Endothelial cell of umbilical vein (primary cell): ENCODE data around the gene DIAPH3. TPM values are rescaled to one million over a fixed set of nuclear protein-coding genes. Genes with fewer than 3 reads are reported as not detected.

Source experiments
- BruUV-seq: library from RNA; stranded (reverse); fragments of 400-500 nt; replicated peaks from 2 replicates; lab custom pipeline; 2021; lab: Mats Ljungman, UMichigan
- CTCF ChIA-PET: fragments of 300-600, 350-600 bp; sonication (Branson Sonifier 250); formaldehyde crosslinking; loops from one replicate; lab custom pipeline; 2021; ENCODE audit warnings: antibody characterized with exemption, inconsistent platforms; lab: Charles Lee
- POLR2A ChIA-PET: fragments of 300-600, 350-600 bp; sonication (Branson Sonifier 250); formaldehyde crosslinking; loops from one replicate; lab custom pipeline; 2021; ENCODE audit warnings: antibody characterized with exemption, inconsistent platforms; lab: Charles Lee
- DNase-seq: peaks from one replicate; pipeline ENCODE4 v3.0.0-alpha.2; 2011; ENCODE audit warnings: low read depth, low spot score
- FAIRE-seq: peaks from 2 replicates; lab custom pipeline; 2011; peaks lifted over from hg19 to GRCh38; lab: Jason Lieb, UNC
- H2AFZ ChIP-seq: 2 replicates; pipeline ENCODE4 v1.6.0; 2012; ENCODE audit warnings: low read depth, low read length, control low read depth, inconsistent platforms
- H3K27ac ChIP-seq: 2 replicates; pipeline ENCODE4 v1.5.1; 2011; ENCODE audit warnings: low read depth, mild to moderate bottlenecking, control low read depth, low read length, moderate library complexity; ENCODE audit not compliant: insufficient read depth
- H3K27me3 ChIP-seq, 2 experiments: 2 replicates each; pipeline versions ENCODE4 v1.6.0 to v1.6.1; 2011; ENCODE audit warnings: low read length in 2 of 2, mixed read lengths in 1 of 2; ENCODE audit not compliant: control insufficient read depth in 2 of 2, insufficient read depth in 2 of 2
- H3K36me3 ChIP-seq, 2 experiments: 2 replicates in 1 of 2; 3 replicates in 1 of 2; pipeline ENCODE4 v1.5.1; 2011; ENCODE audit warnings: low read length in 2 of 2, mild to moderate bottlenecking in 1 of 2, moderate library complexity in 1 of 2; ENCODE audit not compliant: control insufficient read depth in 2 of 2, insufficient read depth in 2 of 2; ENCODE audit errors: extremely low read depth in 1 of 2
- H3K4me1 ChIP-seq: 3 replicates; pipeline ENCODE4 v1.5.1; 2011; ENCODE audit warnings: mild to moderate bottlenecking, low read length; ENCODE audit not compliant: control insufficient read depth, insufficient read depth; ENCODE audit errors: extremely low read depth
- H3K4me2 ChIP-seq: 2 replicates; pipeline ENCODE4 v1.6.1; 2011; ENCODE audit warnings: low read length, control low read depth, mixed read lengths; ENCODE audit not compliant: insufficient read depth
- H3K4me3 ChIP-seq, 3 experiments: fragments of 200-600 bp in 1 of 3; sonication (generic), shearing (Covaris generic) in 1 of 3; replicated peaks in 1 of 3; 2 replicates each; pipeline ENCODE4 v1.5.1; 2011 to 2016; ENCODE audit warnings: control low read depth in 3 of 3, low read length in 3 of 3, mild to moderate bottlenecking in 2 of 3, inconsistent platforms in 1 of 3, low read depth in 1 of 3, moderate library complexity in 1 of 3; ENCODE audit not compliant: insufficient read depth in 1 of 3
- H3K79me2 ChIP-seq: 2 replicates; pipeline ENCODE4 v1.6.0; 2012; ENCODE audit warnings: low read length, inconsistent platforms; ENCODE audit not compliant: control insufficient read depth, insufficient read depth
- H3K9ac ChIP-seq: replicated peaks from 2 replicates; pipeline ENCODE3; 2011; ENCODE audit warnings: low read length, control low read depth; ENCODE audit not compliant: insufficient read depth; ENCODE audit errors: extremely low read depth
- H3K9me1 ChIP-seq: replicated peaks from 3 replicates; pipeline ENCODE4 v1.6.0; 2011; ENCODE audit warnings: mild to moderate bottlenecking, low read length; ENCODE audit not compliant: control insufficient read depth, insufficient read depth; ENCODE audit errors: extremely low read depth
- H3K9me3 ChIP-seq: replicated peaks from 2 replicates; pipeline ENCODE4 v1.5.1; 2012; ENCODE audit warnings: low read length, inconsistent platforms; ENCODE audit not compliant: control insufficient read depth, insufficient read depth
- H4K20me1 ChIP-seq: replicated peaks from 2 replicates; pipeline ENCODE3; 2011; ENCODE audit warnings: mild to moderate bottlenecking, low read length; ENCODE audit not compliant: control insufficient read depth, insufficient read depth; ENCODE audit errors: extremely low read depth
- EZH2 ChIP-seq: IDR thresholded peaks from 2 replicates; pipeline ENCODE4 v1.6.1; 2012; ENCODE audit warnings: borderline replicate concordance, low read depth, mild to moderate bottlenecking, moderate library complexity, low read length, inconsistent platforms; ENCODE audit not compliant: severe bottlenecking
- FOS ChIP-seq: IDR thresholded peaks from 2 replicates; pipeline ENCODE4 v1.6.1; 2011; ENCODE audit warnings: mild to moderate bottlenecking, low read length, moderate library complexity, borderline replicate concordance; ENCODE audit not compliant: insufficient read depth
- GATA2 ChIP-seq: IDR thresholded peaks from 2 replicates; pipeline ENCODE4 v1.7.0; 2011; ENCODE audit warnings: low read depth, mild to moderate bottlenecking, moderate library complexity, mixed read lengths, low read length; ENCODE audit not compliant: insufficient read length, insufficient read depth
- JUN ChIP-seq: IDR thresholded peaks from 2 replicates; pipeline ENCODE4 v1.6.1; 2011; ENCODE audit warnings: borderline replicate concordance, low read depth; ENCODE audit not compliant: insufficient read length, insufficient read depth
- MYC ChIP-seq: IDR thresholded peaks from one replicate; pipeline ENCODE4 v1.6.1; 2011; ENCODE audit warnings: mild to moderate bottlenecking, low read depth, low read length
- POLR2A ChIP-seq: IDR thresholded peaks from 2 replicates; pipeline ENCODE4 v1.6.1; 2012; ENCODE audit warnings: low read depth, mild to moderate bottlenecking, control low read depth, low read length
- POLR2AphosphoS5 ChIP-seq: IDR thresholded peaks from 2 replicates; pipeline ENCODE4 v1.6.1; 2012; ENCODE audit warnings: low read depth, mild to moderate bottlenecking, control low read depth, low read length, moderate library complexity; ENCODE audit not compliant: insufficient read depth
- dilution Hi-C: fragments of 300-500 bp; cut with MboI; formaldehyde crosslinking; loops from one replicate; pipeline ENCODE4 v1.15.0; 2019; ENCODE audit warnings: low sequenced_read_pairs; ENCODE audit not compliant: extremely low pct_ligation_motif_present
- intact Hi-C: fragments of 100-400 bp; cut with micrococcal nuclease; formaldehyde crosslinking; loops from one replicate; pipeline ENCODE4 v1.10.0; 2022
- polyA plus RNA-seq, 4 experiments: library from polyadenylated mRNA; depleted of rRNA in 3 of 4; stranded (reverse) in 3 of 4; unstranded in 1 of 4; fragments of >200 nt; gene quantifications; 2 replicates each; pipeline versions ENCODE4 v1.2.1 to v1.2.3, GENCODE V29; 2011 to 2012; ENCODE audit warnings: missing spikeins in 1 of 4
- total RNA-seq: library from RNA; stranded (reverse); gene quantifications from 2 replicates; pipeline ENCODE4 v1.2.3, GENCODE V29; 2021
- TF ChIP-seq, protein P1 (sequence below), 2 donors: IDR thresholded peaks; 1 replicate in 1 of 2; 2 replicates in 1 of 2; pipeline ENCODE4 v1.5.1; 2011; ENCODE audit warnings: low read length in 2 of 2, mild to moderate bottlenecking in 2 of 2, moderate library complexity in 2 of 2, control low read depth in 1 of 2, inconsistent platforms in 1 of 2, low read depth in 1 of 2; ENCODE audit not compliant: insufficient read depth in 1 of 2; ENCODE audit errors: extremely low read depth in 1 of 2
- TF ChIP-seq, protein P2 (sequence below): IDR thresholded peaks from 2 replicates; pipeline ENCODE4 v1.6.1; 2011; ENCODE audit not compliant: insufficient read depth, insufficient read length

The DIAPH3 gene
- total and polyA plus RNA-seq, 2 donors (not counting 3 experiments of a cell fraction or from before 2014, with no cell fraction given), result 9.9 to 44.0 TPM

DNA sequence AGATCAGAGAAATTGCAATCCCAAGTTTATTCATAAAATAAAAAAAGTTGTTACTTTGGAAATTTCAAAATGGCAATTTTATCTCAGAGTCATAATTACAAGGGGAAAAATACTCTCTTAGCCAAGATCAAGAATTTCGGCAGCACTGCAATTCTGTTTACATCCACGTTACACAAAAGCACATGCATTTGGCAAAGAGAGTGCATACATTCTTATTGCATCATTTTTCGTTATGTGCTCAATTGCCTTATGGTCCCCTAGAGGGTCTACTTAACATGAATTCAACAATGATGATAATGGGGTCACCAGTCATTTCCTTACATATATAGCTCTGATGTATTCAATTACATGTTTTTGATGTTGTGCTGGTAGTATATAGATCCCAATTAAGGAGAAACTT, 498.0 kb downstream of the DIAPH3 start:
- BruUV-seq, result TSS peak; percentile 80
- TF ChIP-seq FOS (no peak), JUN (no peak), MYC (no peak), POLR2AphosphoS5 (no peak), GATA2 (no peak), EZH2 (no peak), POLR2A (no peak)
- TF ChIP-seq, protein P1, sequence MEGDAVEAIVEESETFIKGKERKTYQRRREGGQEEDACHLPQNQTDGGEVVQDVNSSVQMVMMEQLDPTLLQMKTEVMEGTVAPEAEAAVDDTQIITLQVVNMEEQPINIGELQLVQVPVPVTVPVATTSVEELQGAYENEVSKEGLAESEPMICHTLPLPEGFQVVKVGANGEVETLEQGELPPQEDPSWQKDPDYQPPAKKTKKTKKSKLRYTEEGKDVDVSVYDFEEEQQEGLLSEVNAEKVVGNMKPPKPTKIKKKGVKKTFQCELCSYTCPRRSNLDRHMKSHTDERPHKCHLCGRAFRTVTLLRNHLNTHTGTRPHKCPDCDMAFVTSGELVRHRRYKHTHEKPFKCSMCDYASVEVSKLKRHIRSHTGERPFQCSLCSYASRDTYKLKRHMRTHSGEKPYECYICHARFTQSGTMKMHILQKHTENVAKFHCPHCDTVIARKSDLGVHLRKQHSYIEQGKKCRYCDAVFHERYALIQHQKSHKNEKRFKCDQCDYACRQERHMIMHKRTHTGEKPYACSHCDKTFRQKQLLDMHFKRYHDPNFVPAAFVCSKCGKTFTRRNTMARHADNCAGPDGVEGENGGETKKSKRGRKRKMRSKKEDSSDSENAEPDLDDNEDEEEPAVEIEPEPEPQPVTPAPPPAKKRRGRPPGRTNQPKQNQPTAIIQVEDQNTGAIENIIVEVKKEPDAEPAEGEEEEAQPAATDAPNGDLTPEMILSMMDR (IDR thresholded peaks at IDR 0.05; ENCODE audit: extremely low read depth in 1 of 2, insufficient read depth in 1 of 2, low read depth in 1 of 2, low read length in 2 of 2), result no peak
- TF ChIP-seq, protein P2, sequence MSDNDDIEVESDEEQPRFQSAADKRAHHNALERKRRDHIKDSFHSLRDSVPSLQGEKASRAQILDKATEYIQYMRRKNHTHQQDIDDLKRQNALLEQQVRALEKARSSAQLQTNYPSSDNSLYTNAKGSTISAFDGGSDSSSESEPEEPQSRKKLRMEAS, result no peak
- dilution Hi-C loops, result no loop called here

More for the DNA sequence above, 498.0 kb downstream of the DIAPH3 start:
- FAIRE-seq (no peak), DNase-seq (peak; percentile 15)
- no peaks in the 10 kb centered on the region for H4K20me1 ChIP-seq
- H2AFZ ChIP-seq, result no peak overlapping the region
- H3K9me1 ChIP-seq, result no peaks in the 10 kb centered on the region
- H3K27ac ChIP-seq, result no peak overlapping the region
- CTCF ChIA-PET, result interaction anchor here (0.8 to 2.0 kb wide), 15 partner anchors 10 to 347 kb away, joined by 3 to 8 read pairs (median 4); no protein-coding TSS in a partner anchor
- POLR2A ChIA-PET, result no interaction called here
- no peak overlapping the region for H3K4me3 ChIP-seq
- H3K9ac ChIP-seq, result no peak overlapping the region
- H3K27me3 ChIP-seq, result no peaks in the 10 kb centered on the region
- H3K4me2 ChIP-seq, result peak overlapping the region; percentile 73
- H3K79me2 ChIP-seq, result no peaks in the 10 kb centered on the region
- no peaks in the 10 kb centered on the region for H3K36me3 ChIP-seq
- H3K4me1 ChIP-seq, result peaks cover 16% of the 10 kb centered on the region
- no peaks in the 10 kb centered on the region for H3K9me3 ChIP-seq
- intact Hi-C loops, result loop anchor here (1.0 to 5.0 kb wide), 4 partner anchors 33 to 205 kb away; no protein-coding TSS in a partner anchor
